HG03135 (cell line): Measurements from ENCODE around the gene RTP3.
A peak's percentile ranks its signal among the peaks of the same experiment; 100 is the strongest.

Experiments used
- ATAC-seq: cut with Tn5 transposase; IDR thresholded peaks from one replicate; pipeline ENCODE4 v1.9.1; 2021; ENCODE audit warnings: mild to moderate bottlenecking, moderate library complexity; ENCODE audit not compliant: unreplicated experiment

Gene RTP3

GRCh38 chr3:46468753-46469600 is 28.8 kb upstream of the RTP3 start:
- no peak for ATAC-seq

- ATAC-seq, result no peak
Measured at GRCh38 chr3:46469680-46470357, 28.0 kb upstream of the RTP3 start.

- no peak for ATAC-seq
Measured at GRCh38 chr3:46470831-46471230, 26.9 kb upstream of the RTP3 start.

GRCh38 chr3:46471371-46471914 is 26.3 kb upstream of the RTP3 start:
- no peak for ATAC-seq

GRCh38 chr3:46472736-46473135 is 25.0 kb upstream of the RTP3 start:
- ATAC-seq, result no peak

- no peak for ATAC-seq
Measured at GRCh38 chr3:46477145-46477544, 20.6 kb upstream of the RTP3 start.

GRCh38 chr3:46477756-46478155 is 20.0 kb upstream of the RTP3 start:
- no peak for ATAC-seq

GRCh38 chr3:46478341-46478740 is 19.4 kb upstream of the RTP3 start:
- no peak for ATAC-seq

- no peak for ATAC-seq
Measured at GRCh38 chr3:46479021-46479420, 18.8 kb upstream of the RTP3 start.

GRCh38 chr3:46479696-46480095 is 18.1 kb upstream of the RTP3 start:
- no peak for ATAC-seq

GRCh38 chr3:46480491-46481195 is 17.1 kb upstream of the RTP3 start:
- no peak for ATAC-seq

- ATAC-seq, result no peak
Measured at GRCh38 chr3:46481636-46482035, 16.1 kb upstream of the RTP3 start.

- no peak for ATAC-seq
Measured at GRCh38 chr3:46482632-46483350, 15.0 kb upstream of the RTP3 start.

- ATAC-seq, result no peak
Measured at GRCh38 chr3:46483825-46484224, 14.0 kb upstream of the RTP3 start.

GRCh38 chr3:46484388-46484787 is 13.4 kb upstream of the RTP3 start:
- no peak for ATAC-seq

GRCh38 chr3:46484911-46485778 is 12.6 kb upstream of the RTP3 start:
- no peak for ATAC-seq

GRCh38 chr3:46485779-46486175 is 12.0 kb upstream of the RTP3 start:
- no peak for ATAC-seq

GRCh38 chr3:46488735-46489361 is 8.9 kb upstream of the RTP3 start:
- ATAC-seq, result peak; percentile 93

- ATAC-seq, result no peak
Measured at GRCh38 chr3:46489381-46489780, 8.4 kb upstream of the RTP3 start.
